Ishikawa (cell line): ENCODE measurements around the gene PLXDC2.

ENCODE experiments used
- CEBPB ChIP-seq: IDR thresholded peaks from 2 replicates; pipeline ENCODE4 v1.6.1; 2012
- CREB1 ChIP-seq: IDR thresholded peaks from 2 replicates; pipeline ENCODE4 v1.6.1; 2012; ENCODE audit warnings: low read depth
- EGR1 ChIP-seq: IDR thresholded peaks from 2 replicates; pipeline ENCODE4 v1.6.1; 2012
- EP300 ChIP-seq: IDR thresholded peaks from 2 replicates; pipeline ENCODE4 v1.6.1; 2012; ENCODE audit warnings: borderline replicate concordance
- FOXM1 ChIP-seq: IDR thresholded peaks from 2 replicates; pipeline ENCODE4 v1.6.1; 2012; ENCODE audit warnings: low read depth, borderline replicate concordance
- MAX ChIP-seq: IDR thresholded peaks from 2 replicates; pipeline ENCODE4 v1.6.1; 2012
- NFIC ChIP-seq: IDR thresholded peaks from 2 replicates; pipeline ENCODE4 v1.6.1; 2012
- RAD21 ChIP-seq: IDR thresholded peaks from 2 replicates; pipeline ENCODE4 v1.6.1; 2012; ENCODE audit warnings: low read depth
- REST ChIP-seq: IDR thresholded peaks from 2 replicates; pipeline ENCODE4 v1.6.1; 2012; ENCODE audit warnings: low read depth, mild to moderate bottlenecking
- TAF1 ChIP-seq: IDR thresholded peaks from 2 replicates; pipeline ENCODE4 v1.6.1; 2012; ENCODE audit warnings: low read depth, mild to moderate bottlenecking
- TCF12 ChIP-seq: IDR thresholded peaks from 2 replicates; pipeline ENCODE4 v1.6.1; 2012; ENCODE audit warnings: low read depth
- TEAD4 ChIP-seq: IDR thresholded peaks from 2 replicates; pipeline ENCODE4 v1.6.1; 2012
- USF1 ChIP-seq: IDR thresholded peaks from 2 replicates; pipeline ENCODE4 v1.6.1; 2012
- YY1 ChIP-seq: IDR thresholded peaks from 2 replicates; pipeline ENCODE4 v1.6.1; 2012; ENCODE audit warnings: low read depth
- ZBTB7A ChIP-seq: IDR thresholded peaks from 2 replicates; pipeline ENCODE4 v1.6.1; 2012; ENCODE audit warnings: low read depth

The PLXDC2 gene

GRCh38 chr10:19816411-19817230, at the start of gene PLXDC2:
TSS of gene PLXDC2 (plus strand) at chr10:19816432.
- no peak for TF ChIP-seq TEAD4
- TF ChIP-seq MAX: peak; percentile 36

- TF ChIP-seq CREB1 (no peak), EGR1 (no peak), FOXM1 (no peak), TCF12 (no peak), ZBTB7A (no peak), USF1 (no peak), TAF1 (no peak), EP300 (no peak), TEAD4 (no peak), YY1 (no peak), RAD21 (no peak), REST (no peak), MAX (no peak), NFIC (no peak)
These were observed 48.4 kb upstream of the PLXDC2 start for GRCh38 chr10:19767876-19768275.

- TF ChIP-seq USF1: no peak
- no peak for TF ChIP-seq REST
- no peak for TF ChIP-seq EP300
- no peak for TF ChIP-seq EGR1
- no peak for TF ChIP-seq CEBPB
- no peak for TF ChIP-seq TEAD4
- TF ChIP-seq ZBTB7A: no peak
- TF ChIP-seq NFIC: no peak
- no peak for TF ChIP-seq FOXM1
- no peak for TF ChIP-seq RAD21
- no peak for TF ChIP-seq MAX
- no peak for TF ChIP-seq TAF1
- TF ChIP-seq TCF12: no peak
- no peak for TF ChIP-seq CREB1
- TF ChIP-seq YY1: no peak
These were observed 43.3 kb upstream of the PLXDC2 start for GRCh38 chr10:19772972-19773371.

GRCh38 chr10:19775296-19775695, 40.9 kb upstream of the PLXDC2 start:
- no peak for TF ChIP-seq EP300
- no peak for TF ChIP-seq CEBPB
- TF ChIP-seq YY1: no peak
- no peak for TF ChIP-seq MAX
- no peak for TF ChIP-seq TEAD4
- no peak for TF ChIP-seq EGR1
- no peak for TF ChIP-seq CREB1
- TF ChIP-seq REST: no peak
- no peak for TF ChIP-seq USF1
